HCT116 (cell line): ENCODE data around the gene STK35.
"Not testable (repeated sequence)": the region's sequence is repeated elsewhere in the genome, so short reads cannot be mapped to it uniquely, and the experiment has no call there.

ENCODE experiments used
- EGR1 ChIP-seq: IDR thresholded peaks from 2 replicates; pipeline ENCODE4 v1.6.1; 2012; ENCODE audit warnings: low read depth
- EZH2 ChIP-seq: fragments of 200-600 bp; sonication (generic); IDR thresholded peaks from 2 replicates; pipeline ENCODE4 v1.6.1; 2017; ENCODE audit warnings: antibody characterized with exemption, mixed run types
- EZH2phosphoT487 ChIP-seq: fragments of 200-600 bp; IDR thresholded peaks from 2 replicates; pipeline ENCODE4 v1.6.1; 2018; ENCODE audit warnings: antibody characterized with exemption, borderline replicate concordance
- FOSL1 ChIP-seq: IDR thresholded peaks from 2 replicates; pipeline ENCODE4 v1.6.1; 2012; ENCODE audit warnings: low read depth
- POLR2A ChIP-seq: IDR thresholded peaks from 2 replicates; pipeline ENCODE4 v1.7.0; 2011; ENCODE audit warnings: borderline replicate concordance; ENCODE audit not compliant: insufficient read depth, insufficient read length; ENCODE audit errors: extremely low read depth
- SRF ChIP-seq: IDR thresholded peaks from 2 replicates; pipeline ENCODE4 v1.6.1; 2012; ENCODE audit warnings: low read depth
- TF ChIP-seq, protein P1 (sequence below), 3 experiments: fragments of 200-600 bp in 1 of 3; sonication (generic) in 1 of 3; IDR thresholded peaks in 2 of 3; conservative IDR thresholded peaks in 1 of 3; 2 replicates each; pipeline ENCODE4 v1.5.1; 2012 to 2017; ENCODE audit warnings: low read depth in 2 of 3, low read length in 2 of 3, antibody characterized with exemption in 1 of 3, borderline replicate concordance in 1 of 3, control low read depth in 1 of 3, mild to moderate bottlenecking in 1 of 3, mixed read lengths in 1 of 3, mixed run types in 1 of 3, moderate library complexity in 1 of 3; ENCODE audit not compliant: insufficient read depth in 1 of 3

DNA sequence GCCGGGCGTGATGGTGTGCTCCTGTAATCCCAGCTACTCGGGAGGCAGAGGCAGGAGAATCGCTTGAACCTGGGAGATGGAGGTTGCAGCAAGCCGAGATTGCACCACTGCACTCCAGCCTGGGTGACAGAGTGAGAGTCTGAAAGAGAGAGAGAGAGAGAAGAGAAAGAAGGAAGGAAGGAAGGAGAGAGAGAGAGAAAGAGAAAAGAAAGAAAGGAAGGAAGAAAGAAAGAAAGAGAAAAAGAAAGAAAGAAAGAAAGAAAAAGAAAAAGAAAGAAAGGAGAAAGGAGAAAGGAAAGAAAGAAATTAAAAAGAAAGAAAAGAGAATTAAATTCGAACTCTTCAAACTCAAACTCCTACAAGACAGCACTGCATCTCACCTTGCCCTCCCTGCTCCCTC is 70.2 kb downstream of the STK35 start:
- TF ChIP-seq POLR2A, EZH2phosphoT487, EZH2, SRF, EGR1, FOSL1: not testable (repeated sequence)
- TF ChIP-seq, protein P1, sequence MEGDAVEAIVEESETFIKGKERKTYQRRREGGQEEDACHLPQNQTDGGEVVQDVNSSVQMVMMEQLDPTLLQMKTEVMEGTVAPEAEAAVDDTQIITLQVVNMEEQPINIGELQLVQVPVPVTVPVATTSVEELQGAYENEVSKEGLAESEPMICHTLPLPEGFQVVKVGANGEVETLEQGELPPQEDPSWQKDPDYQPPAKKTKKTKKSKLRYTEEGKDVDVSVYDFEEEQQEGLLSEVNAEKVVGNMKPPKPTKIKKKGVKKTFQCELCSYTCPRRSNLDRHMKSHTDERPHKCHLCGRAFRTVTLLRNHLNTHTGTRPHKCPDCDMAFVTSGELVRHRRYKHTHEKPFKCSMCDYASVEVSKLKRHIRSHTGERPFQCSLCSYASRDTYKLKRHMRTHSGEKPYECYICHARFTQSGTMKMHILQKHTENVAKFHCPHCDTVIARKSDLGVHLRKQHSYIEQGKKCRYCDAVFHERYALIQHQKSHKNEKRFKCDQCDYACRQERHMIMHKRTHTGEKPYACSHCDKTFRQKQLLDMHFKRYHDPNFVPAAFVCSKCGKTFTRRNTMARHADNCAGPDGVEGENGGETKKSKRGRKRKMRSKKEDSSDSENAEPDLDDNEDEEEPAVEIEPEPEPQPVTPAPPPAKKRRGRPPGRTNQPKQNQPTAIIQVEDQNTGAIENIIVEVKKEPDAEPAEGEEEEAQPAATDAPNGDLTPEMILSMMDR (IDR thresholded peaks at IDR 0.05 in 2 of 3, conservative IDR thresholded peaks at IDR 0.05 in 1 of 3; ENCODE audit: borderline replicate concordance in 1 of 3, insufficient read depth in 1 of 3, low read depth in 2 of 3, low read length in 2 of 3) = not testable (repeated sequence)
